Osteocyte (in vitro differentiated cells): ENCODE measurements around the gene SAV1. TPM values are rescaled to one million over a fixed set of nuclear protein-coding genes. Genes with fewer than 3 reads are reported as not detected.
A peak's percentile ranks its signal among the peaks of the same experiment; 100 is the strongest.

Source experiments
- DNase-seq: peaks from one replicate; pipeline ENCODE4 v3.0.0; 2021; ENCODE audit warnings: mixed read lengths; ENCODE audit not compliant: unreplicated experiment; ENCODE audit errors: extremely low spot score
- H3K27ac Mint-ChIP-seq: one replicate; pipeline ENCODE4 v1.8.0; 2021; ENCODE audit warnings: mild to moderate bottlenecking, mixed read lengths; ENCODE audit not compliant: unreplicated experiment
- H3K27me3 Mint-ChIP-seq: one replicate; pipeline ENCODE4 v1.8.0; 2021; ENCODE audit warnings: mixed read lengths; ENCODE audit not compliant: unreplicated experiment
- H3K36me3 Mint-ChIP-seq: one replicate; pipeline ENCODE4 v1.8.0; 2021; ENCODE audit warnings: mixed read lengths; ENCODE audit not compliant: unreplicated experiment
- H3K4me1 Mint-ChIP-seq: one replicate; pipeline ENCODE4 v1.8.0; 2021; ENCODE audit warnings: mixed read lengths; ENCODE audit not compliant: unreplicated experiment
- H3K4me3 Mint-ChIP-seq: one replicate; pipeline ENCODE4 v1.8.0; 2021; ENCODE audit warnings: mild to moderate bottlenecking, moderate library complexity, mixed read lengths; ENCODE audit not compliant: unreplicated experiment
- H3K9me3 Mint-ChIP-seq: one replicate; pipeline ENCODE4 v1.8.0; 2021; ENCODE audit warnings: mixed read lengths; ENCODE audit not compliant: unreplicated experiment
- total RNA-seq: library from RNA; stranded (reverse); gene quantifications from 2 replicates; pipeline ENCODE4 v1.2.1, GENCODE V29; 2021
- TF ChIP-seq, protein P1 (sequence below): fragments of 200-600 bp; sonication (generic); IDR thresholded peaks from 2 replicates; pipeline ENCODE4 v1.5.0; 2021; ENCODE audit warnings: antibody characterized with exemption, mild to moderate bottlenecking, moderate library complexity

The SAV1 gene
- total RNA-seq, 1 donor from 2014 or later = 47.9 TPM

- no peaks in the 10 kb centered on the region for H3K36me3 Mint-ChIP-seq
- no peak overlapping the region for H3K27ac Mint-ChIP-seq
- no peak for DNase-seq
- TF ChIP-seq, protein P1, sequence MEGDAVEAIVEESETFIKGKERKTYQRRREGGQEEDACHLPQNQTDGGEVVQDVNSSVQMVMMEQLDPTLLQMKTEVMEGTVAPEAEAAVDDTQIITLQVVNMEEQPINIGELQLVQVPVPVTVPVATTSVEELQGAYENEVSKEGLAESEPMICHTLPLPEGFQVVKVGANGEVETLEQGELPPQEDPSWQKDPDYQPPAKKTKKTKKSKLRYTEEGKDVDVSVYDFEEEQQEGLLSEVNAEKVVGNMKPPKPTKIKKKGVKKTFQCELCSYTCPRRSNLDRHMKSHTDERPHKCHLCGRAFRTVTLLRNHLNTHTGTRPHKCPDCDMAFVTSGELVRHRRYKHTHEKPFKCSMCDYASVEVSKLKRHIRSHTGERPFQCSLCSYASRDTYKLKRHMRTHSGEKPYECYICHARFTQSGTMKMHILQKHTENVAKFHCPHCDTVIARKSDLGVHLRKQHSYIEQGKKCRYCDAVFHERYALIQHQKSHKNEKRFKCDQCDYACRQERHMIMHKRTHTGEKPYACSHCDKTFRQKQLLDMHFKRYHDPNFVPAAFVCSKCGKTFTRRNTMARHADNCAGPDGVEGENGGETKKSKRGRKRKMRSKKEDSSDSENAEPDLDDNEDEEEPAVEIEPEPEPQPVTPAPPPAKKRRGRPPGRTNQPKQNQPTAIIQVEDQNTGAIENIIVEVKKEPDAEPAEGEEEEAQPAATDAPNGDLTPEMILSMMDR = no peak
- no peak overlapping the region for H3K4me3 Mint-ChIP-seq
- H3K27me3 Mint-ChIP-seq = no peaks in the 10 kb centered on the region
- H3K4me1 Mint-ChIP-seq = peaks cover 35% of the 10 kb centered on the region
- H3K9me3 Mint-ChIP-seq = peaks cover 7% of the 10 kb centered on the region
Observed at GRCh38 chr14:50679674-50680073, 11.6 kb upstream of the SAV1 start.

GRCh38 chr14:50678163-50678562 lies 10.1 kb upstream of the SAV1 start:
- peaks cover 7% of the 10 kb centered on the region for H3K9me3 Mint-ChIP-seq
- no peak for DNase-seq
- H3K36me3 Mint-ChIP-seq = no peaks in the 10 kb centered on the region
- H3K4me1 Mint-ChIP-seq = peaks cover 35% of the 10 kb centered on the region
- no peaks in the 10 kb centered on the region for H3K27me3 Mint-ChIP-seq
- no peak overlapping the region for H3K4me3 Mint-ChIP-seq
- peak overlapping the region; percentile 63 for H3K27ac Mint-ChIP-seq
- TF ChIP-seq, protein P1 = no peak

DNA sequence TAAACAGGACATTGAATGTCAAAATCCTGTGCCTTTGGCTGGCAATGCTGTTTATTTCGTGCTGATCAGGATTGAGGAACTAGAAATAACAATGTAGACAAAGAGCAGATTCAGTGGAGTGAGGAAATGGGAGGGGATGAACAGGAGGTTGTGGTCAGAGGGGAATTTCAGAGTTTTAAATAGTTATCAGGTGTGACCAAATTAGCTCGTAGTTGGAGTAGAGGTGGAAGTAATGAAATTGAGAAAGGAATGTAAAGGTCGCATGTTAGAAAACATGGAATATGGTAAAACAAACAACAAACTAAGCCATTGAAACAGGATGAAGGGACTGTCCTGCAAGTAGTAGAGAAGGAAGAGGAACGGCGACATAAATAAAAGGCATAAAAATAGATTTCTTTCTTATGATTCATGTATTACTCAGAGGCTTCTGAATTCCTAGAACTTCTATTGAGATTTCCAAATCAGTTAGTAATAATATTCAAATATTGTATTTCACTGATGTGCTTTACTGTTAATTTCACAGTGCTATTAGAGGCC lies 9.5 kb upstream of the SAV1 start:
- H3K27ac Mint-ChIP-seq = peak overlapping the region; percentile 85
- peaks cover 7% of the 10 kb centered on the region for H3K9me3 Mint-ChIP-seq
- no peak for DNase-seq
- H3K4me1 Mint-ChIP-seq = peaks cover 35% of the 10 kb centered on the region
- peak overlapping the region; percentile 15 for H3K4me3 Mint-ChIP-seq
- H3K27me3 Mint-ChIP-seq = no peaks in the 10 kb centered on the region
- H3K36me3 Mint-ChIP-seq = no peaks in the 10 kb centered on the region
- TF ChIP-seq, protein P1 = no peak

- H3K4me3 Mint-ChIP-seq = no peak overlapping the region
- peaks cover 35% of the 10 kb centered on the region for H3K4me1 Mint-ChIP-seq
- no peaks in the 10 kb centered on the region for H3K27me3 Mint-ChIP-seq
- no peaks in the 10 kb centered on the region for H3K36me3 Mint-ChIP-seq
- H3K27ac Mint-ChIP-seq = peak overlapping the region; percentile 85
- DNase-seq = no peak
- peaks cover 7% of the 10 kb centered on the region for H3K9me3 Mint-ChIP-seq
- TF ChIP-seq, protein P1 = no peak
Observed at GRCh38 chr14:50676814-50677516, 8.9 kb upstream of the SAV1 start.

DNA sequence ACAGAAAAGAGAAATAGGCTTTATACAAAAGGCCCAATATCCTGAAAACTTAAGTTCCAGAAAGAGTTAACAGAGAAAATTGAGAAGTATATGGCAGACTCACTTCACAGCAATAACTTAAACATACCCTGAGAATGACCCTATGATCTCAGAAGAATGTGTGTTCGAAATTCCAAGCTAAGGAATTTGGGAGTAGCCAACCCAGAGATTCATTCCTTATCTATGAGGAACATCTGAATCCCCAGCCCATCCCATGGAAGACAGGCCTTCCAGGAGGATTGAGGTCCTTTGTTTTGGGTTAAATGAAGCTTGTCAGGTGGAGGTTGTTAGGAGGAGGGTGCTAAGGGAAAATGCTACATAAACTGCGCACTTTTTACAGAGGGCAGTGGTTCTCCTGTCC lies 7.5 kb upstream of the SAV1 start:
- H3K36me3 Mint-ChIP-seq = no peaks in the 10 kb centered on the region
- H3K4me3 Mint-ChIP-seq = no peak overlapping the region
- DNase-seq = no peak
- H3K4me1 Mint-ChIP-seq = peaks cover 35% of the 10 kb centered on the region
- TF ChIP-seq, protein P1 = no peak
- no peaks in the 10 kb centered on the region for H3K27me3 Mint-ChIP-seq
- H3K27ac Mint-ChIP-seq = no peak overlapping the region
- peaks cover 2% of the 10 kb centered on the region for H3K9me3 Mint-ChIP-seq
